NB4 (cell line): Measurements from ENCODE around the gene CLCF1.

Experiments
- CTCF ChIP-seq: IDR thresholded peaks from one replicate; pipeline ENCODE4 v1.5.1; 2012; ENCODE audit warnings: low read depth, low read length
- MYC ChIP-seq: IDR thresholded peaks from 2 replicates; pipeline ENCODE4 v1.6.1; 2011; ENCODE audit warnings: low read depth, low read length
- POLR2A ChIP-seq: IDR thresholded peaks from 2 replicates; pipeline ENCODE4 v1.6.1; 2011; ENCODE audit warnings: mild to moderate bottlenecking; ENCODE audit not compliant: insufficient read length; ENCODE audit errors: extremely low read depth

GRCh38 chr11:67367761-67368227 is 5.6 kb downstream of the CLCF1 start:
- TF ChIP-seq CTCF = no peak
- TF ChIP-seq POLR2A = no peak
- no peak for TF ChIP-seq MYC
